GM12878 (cell line): Measurements from ENCODE around the gene HPSE.

ENCODE experiments used
- CTCF ChIP-seq, 3 experiments: IDR thresholded peaks in 2 of 3; conservative IDR thresholded peaks in 1 of 3; 2 replicates each; pipeline ENCODE4 v1.5.1; 2011; ENCODE audit warnings: low read depth in 3 of 3, low read length in 3 of 3, mild to moderate bottlenecking in 3 of 3, control low read depth in 2 of 3, moderate library complexity in 2 of 3, inconsistent platforms in 1 of 3, mixed read lengths in 1 of 3; ENCODE audit not compliant: control insufficient read depth in 2 of 3, insufficient read depth in 1 of 3; ENCODE audit errors: extremely low read depth in 1 of 3
- EGR1 ChIP-seq, 2 experiments: IDR thresholded peaks; 1 replicate in 1 of 2; 2 replicates in 1 of 2; pipeline ENCODE4 v1.6.1; 2011 to 2012; ENCODE audit warnings: low read depth in 2 of 2, low read length in 2 of 2, borderline replicate concordance in 1 of 2, mild to moderate bottlenecking in 1 of 2, moderate library complexity in 1 of 2
- IRF3 ChIP-seq: fragments of 450-650 bp; IDR thresholded peaks from 2 replicates; pipeline ENCODE4 v1.6.1; 2014; ENCODE audit warnings: mild to moderate bottlenecking
- NFIC ChIP-seq: IDR thresholded peaks from 2 replicates; pipeline ENCODE4 v1.6.1; 2012; ENCODE audit warnings: low read depth, mild to moderate bottlenecking, inconsistent platforms, low read length, moderate library complexity

DNA sequence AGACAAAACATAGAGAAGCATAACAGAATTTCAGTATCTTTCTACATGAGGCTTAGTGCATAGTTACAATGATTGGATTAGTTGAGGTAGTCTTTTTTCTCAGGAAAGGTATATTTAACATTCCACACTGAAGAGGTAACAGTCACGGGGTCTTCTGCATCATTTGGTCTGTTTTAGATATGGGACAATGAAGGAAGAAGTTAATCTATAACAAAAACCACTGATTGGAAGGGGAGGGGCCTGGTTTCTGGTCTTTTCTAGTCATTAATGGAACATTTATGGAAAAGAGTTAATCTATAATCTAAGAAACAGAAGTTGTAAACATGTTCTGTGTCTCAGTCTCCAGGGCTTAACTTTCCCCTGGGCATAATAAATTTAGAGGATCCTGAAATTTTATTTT, 37.3 kb upstream of the HPSE start:
- no peak for TF ChIP-seq CTCF (IDR thresholded peaks at IDR 0.05 in 2 of 3, conservative IDR thresholded peaks at IDR 0.05 in 1 of 3; ENCODE audit: control insufficient read depth in 2 of 3, extremely low read depth in 1 of 3, insufficient read depth in 1 of 3, low read depth in 3 of 3, low read length in 3 of 3)
- TF ChIP-seq EGR1 (IDR thresholded peaks at IDR 0.05; ENCODE audit: borderline replicate concordance in 1 of 2, low read depth in 2 of 2, low read length in 2 of 2): no peak
- no peak for TF ChIP-seq IRF3
- no peak for TF ChIP-seq NFIC
